GM12801 (cell line): Measurements from ENCODE around the gene LRRC73.

Experiments used
- CTCF ChIP-seq: IDR thresholded peaks from one replicate; pipeline ENCODE4 v1.5.1; 2011; ENCODE audit warnings: control low read depth; ENCODE audit not compliant: insufficient read length; ENCODE audit errors: extremely low read depth

The LRRC73 gene, protein sequence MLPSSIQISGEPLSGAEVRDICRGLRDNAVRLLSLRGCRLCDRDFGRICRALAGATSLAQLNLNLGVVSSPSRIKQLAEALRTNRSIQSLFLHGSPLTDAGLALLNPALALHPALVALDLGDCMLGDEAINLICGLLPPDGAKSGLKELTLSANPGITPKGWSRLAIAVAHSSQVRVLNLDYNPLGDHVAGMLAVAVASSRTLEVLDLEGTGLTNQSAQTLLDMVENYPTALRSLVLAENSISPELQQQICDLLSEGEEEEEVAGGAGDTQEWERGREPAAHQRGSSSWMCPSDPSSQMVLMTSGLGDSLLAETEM

DNA sequence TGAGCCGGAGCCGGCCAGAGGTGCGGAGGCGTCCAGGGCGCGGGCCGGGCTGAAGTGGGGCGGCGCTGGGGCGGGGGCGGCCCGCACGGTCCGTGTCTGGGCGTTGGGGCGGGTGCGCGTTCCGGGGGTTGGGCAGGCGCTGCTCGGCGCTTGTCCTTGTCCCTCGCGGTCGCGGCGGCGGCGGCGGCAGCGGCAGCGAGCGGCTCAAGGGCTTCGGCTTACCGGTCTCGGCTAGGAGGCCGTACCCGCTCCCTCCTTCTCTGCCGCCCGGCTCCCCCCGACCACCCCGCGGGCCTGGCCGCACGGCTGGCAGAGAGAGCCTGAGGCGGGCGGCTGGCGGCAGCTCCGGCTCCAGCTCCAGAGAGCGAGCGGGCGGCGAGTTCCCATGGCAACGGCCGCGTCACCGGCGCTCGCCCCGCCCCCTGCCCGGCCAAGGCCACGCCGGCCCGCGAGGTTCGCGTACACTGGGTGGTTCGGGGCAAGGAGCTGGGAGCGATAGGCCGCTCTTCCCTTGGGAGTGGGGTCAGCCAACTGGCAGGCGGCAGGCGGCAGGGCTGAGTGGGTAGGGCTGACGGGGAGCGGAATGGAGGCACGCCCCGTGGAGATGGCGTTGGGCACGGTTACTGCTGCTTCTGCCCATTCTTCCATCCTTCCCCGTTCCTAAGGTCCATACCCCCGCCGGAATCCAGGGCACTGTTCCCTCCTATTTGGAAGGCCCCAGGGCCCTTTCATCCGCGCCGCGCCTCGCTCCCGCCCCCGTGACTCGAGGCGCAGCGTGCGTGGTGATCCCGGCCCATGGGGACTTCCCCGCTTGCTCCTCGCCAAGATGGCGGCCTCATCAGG, at the start of gene LRRC73:
Gene LRRC73 (minus strand): TSS at position 363 of the 843 bp plus-strand sequence. CDS start 561 bp downstream, outside the sequence.
- no peak for TF ChIP-seq CTCF

DNA sequence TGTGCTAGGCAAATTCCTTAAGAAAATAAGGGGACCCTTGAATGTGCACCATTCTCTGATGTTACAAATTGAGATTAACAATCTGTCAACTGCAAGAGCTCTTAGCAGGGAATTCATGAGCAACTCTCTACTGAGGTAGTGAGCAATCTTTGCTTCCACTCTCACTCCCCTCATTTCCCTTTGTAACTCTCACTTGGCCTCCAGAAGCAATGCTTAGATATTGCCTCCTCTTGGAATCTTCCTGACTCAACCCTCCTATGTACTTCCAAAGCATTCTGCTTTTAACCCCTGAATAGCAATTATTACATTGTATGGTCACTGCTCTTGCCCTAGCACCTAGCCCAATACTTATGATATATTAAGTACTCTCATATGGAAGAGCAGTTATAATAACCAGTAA, 49.2 kb upstream of the LRRC73 start:
- TF ChIP-seq CTCF = no peak

- no peak for TF ChIP-seq CTCF
These were observed 37.1 kb upstream of the LRRC73 start for GRCh38 chr6:43547222-43547621.

DNA sequence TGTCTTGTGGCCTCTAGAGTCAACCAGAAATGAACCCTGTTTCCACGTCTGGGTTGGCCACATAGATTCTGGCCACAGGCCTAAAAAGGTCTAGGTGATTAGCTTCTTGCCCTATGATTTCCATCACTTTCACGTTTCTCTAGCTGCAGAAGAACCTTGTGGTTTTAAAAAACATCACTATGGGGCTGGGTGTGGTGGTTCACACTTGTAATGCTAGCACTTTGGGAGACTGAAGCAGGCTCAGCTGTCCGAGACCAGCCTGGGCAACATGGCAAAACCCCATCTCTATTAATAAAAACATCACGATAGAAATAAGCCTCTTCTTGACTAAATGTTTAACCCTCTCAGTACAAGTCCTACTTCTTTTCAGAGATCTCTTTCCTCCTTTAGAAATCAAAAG, 34.3 kb upstream of the LRRC73 start:
- no peak for TF ChIP-seq CTCF

DNA sequence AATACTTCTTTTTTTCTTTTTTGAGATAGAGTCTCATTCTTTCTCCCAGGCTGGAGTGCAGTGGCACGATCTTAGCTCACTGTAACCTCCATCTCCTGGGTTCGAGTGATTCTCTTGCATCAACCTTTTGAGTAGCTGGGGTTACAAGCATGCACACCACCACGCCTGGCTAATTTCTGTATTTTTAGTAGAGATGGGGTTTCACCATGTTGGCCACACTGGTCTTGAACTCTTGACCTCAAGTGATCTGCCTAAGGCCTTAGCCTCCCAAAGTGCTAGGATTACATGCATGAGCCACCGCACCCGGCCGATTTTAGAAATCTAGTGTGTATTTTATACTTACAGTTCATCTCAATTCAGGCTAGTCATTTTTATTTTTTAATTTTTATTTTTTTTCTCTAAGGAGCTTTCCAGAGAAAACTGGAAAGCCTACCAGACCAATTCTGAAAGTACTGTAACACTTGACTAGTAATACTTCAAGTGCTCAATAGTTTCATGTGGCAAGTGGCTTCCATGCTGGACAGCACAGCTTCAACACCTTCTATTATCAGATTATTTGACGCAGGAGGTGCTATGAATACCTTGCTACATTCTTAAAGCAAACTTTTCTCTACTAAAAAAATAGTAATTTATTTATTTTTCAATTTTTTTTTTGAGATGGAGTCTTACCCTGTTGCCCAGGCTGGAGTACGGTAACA, 31.8 kb upstream of the LRRC73 start:
- TF ChIP-seq CTCF = no peak

- no peak for TF ChIP-seq CTCF
These were observed 30.4 kb upstream of the LRRC73 start for GRCh38 chr6:43540507-43540906.

GRCh38 chr6:43532201-43532600, 22.1 kb upstream of the LRRC73 start:
- TF ChIP-seq CTCF = no peak
